ENCODE data around the gene MED13L. TPM values are rescaled to one million over a fixed set of nuclear protein-coding genes. Genes with fewer than 3 reads are reported as not detected.
"Not testable (repeated sequence)": the region's sequence is repeated elsewhere in the genome, so short reads cannot be mapped to it uniquely, and the experiment has no call there.

Gene MED13L
- total and polyA plus RNA-seq, 2 of the 4 experiments (the other 2 are of a cell fraction), result 17.9 to 49.1 TPM

GRCh38 chr12:116234148-116234547 is 43.3 kb downstream of the MED13L start:
- dilution Hi-C loops (cut with HindIII; ENCODE audit: low sequenced_read_pairs, unreplicated experiment); H3K56ac ChIP-seq (ENCODE audit: extremely low read depth, insufficient read depth, low read length); H3K18ac ChIP-seq (ENCODE audit: low read depth, low read length); H3K23ac ChIP-seq (ENCODE audit: low read depth, low read length); H2BK15ac ChIP-seq (ENCODE audit: low read depth, low read length); ATAC-seq (ENCODE audit: low read depth); H4K5ac ChIP-seq (ENCODE audit: low read depth, low read length); H3K36me3 ChIP-seq (ENCODE audit: control insufficient read depth, insufficient read depth, low read length); H3K4me2 ChIP-seq (ENCODE audit: low read depth, low read length); H3K4ac ChIP-seq (ENCODE audit: low read depth, low read length); H3K9me3 ChIP-seq (ENCODE audit: control insufficient read depth, insufficient read depth, low read length); CTCF ChIA-PET; H2BK120ac ChIP-seq (ENCODE audit: low read depth, low read length); H3K14ac ChIP-seq (replicated peaks; ENCODE audit: low read depth, low read length); H2BK5ac ChIP-seq (ENCODE audit: low read depth, low read length, poor library complexity, severe bottlenecking); H3K4me1 ChIP-seq (ENCODE audit: control insufficient read depth, insufficient read depth, low read length); H3K9ac ChIP-seq (ENCODE audit: low read depth, low read length); H2BK20ac ChIP-seq (ENCODE audit: low read depth, low read length); H3K27ac ChIP-seq (ENCODE audit: insufficient read depth, low read length); H3K9me1 ChIP-seq (ENCODE audit: insufficient read depth, low read length); H3K27me3 ChIP-seq (ENCODE audit: control insufficient read depth, insufficient read depth, low read length); in situ Hi-C loops (cut with MboI; ENCODE audit: low sequenced_read_pairs); POLR2A ChIA-PET (ENCODE audit: unreplicated experiment); intact Hi-C loops (cut with micrococcal nuclease); H2AK5ac ChIP-seq (ENCODE audit: low read depth, low read length); DNase-seq; H4K91ac ChIP-seq (ENCODE audit: insufficient read depth, low read depth, low read length); H2AFZ ChIP-seq (replicated peaks; ENCODE audit: low read length, poor library complexity); H2AK9ac ChIP-seq (replicated peaks; ENCODE audit: low read depth, low read length, poor library complexity); H3K4me3 ChIP-seq (ENCODE audit: insufficient read depth, low read depth, low read length); H4K8ac ChIP-seq (ENCODE audit: low read depth in 2 of 2, low read length in 2 of 2); BruUV-seq (replicated peaks): not testable (repeated sequence)
- H3K79me1 ChIP-seq (ENCODE audit: low read depth in 1 of 2, low read length in 2 of 2), result peaks cover 21 to 59% of the 10 kb centered on the region in 2 experiments
- peaks cover 62% of the 10 kb centered on the region for H4K20me1 ChIP-seq (ENCODE audit: insufficient read depth, low read length)
- no CpG with 5 or more reads among the region's 5 CpGs for WGBS, 2 experiments (ENCODE audit: extremely low coverage in 2 of 2, insufficient read length in 1 of 2)
